ENCODE data around the gene POC5.

The POC5 gene

GRCh38 chr5:75660678-75661465 lies 56.4 kb downstream of the POC5 start:
- no peak for DNase-seq (ENCODE audit: low read depth)

- no peak for DNase-seq (ENCODE audit: low read depth)
These were observed 57.3 kb downstream of the POC5 start for GRCh38 chr5:75659791-75660450.

- DNase-seq (ENCODE audit: low read depth) = peak; percentile 64
These were observed 60.8 kb downstream of the POC5 start for GRCh38 chr5:75656311-75657003.

- no peak for DNase-seq (ENCODE audit: low read depth)
These were observed 62.4 kb downstream of the POC5 start for GRCh38 chr5:75654693-75655295.

- no peak for DNase-seq (ENCODE audit: low read depth)
These were observed 63.7 kb downstream of the POC5 start for GRCh38 chr5:75653521-75653920.

- no peak for DNase-seq (ENCODE audit: low read depth)
These were observed 65.5 kb downstream of the POC5 start for GRCh38 chr5:75651575-75652238.

GRCh38 chr5:75648712-75649111 lies 68.5 kb downstream of the POC5 start:
- DNase-seq (ENCODE audit: low read depth) = no peak

GRCh38 chr5:75640826-75641225 lies 76.4 kb downstream of the POC5 start:
- DNase-seq (ENCODE audit: low read depth) = no peak

GRCh38 chr5:75640395-75640794 lies 76.8 kb downstream of the POC5 start:
- peak; percentile 72 for DNase-seq (ENCODE audit: low read depth)

- DNase-seq (ENCODE audit: low read depth) = no peak
These were observed 77.5 kb downstream of the POC5 start for GRCh38 chr5:75639535-75640311.

GRCh38 chr5:75637949-75638348 lies 79.3 kb downstream of the POC5 start:
- no peak for DNase-seq (ENCODE audit: low read depth)

- DNase-seq (ENCODE audit: low read depth) = no peak
These were observed 84.9 kb downstream of the POC5 start for GRCh38 chr5:75632321-75632720.

GRCh38 chr5:75630875-75631274 lies 86.4 kb downstream of the POC5 start:
- no peak for DNase-seq (ENCODE audit: low read depth)

- DNase-seq (ENCODE audit: low read depth) = no peak
These were observed 89.4 kb downstream of the POC5 start for GRCh38 chr5:75627801-75628200.

GRCh38 chr5:75626959-75627358 lies 90.3 kb downstream of the POC5 start:
- no peak for DNase-seq (ENCODE audit: low read depth)
